HG03103 (cell line): ENCODE results near the gene ADGRG6.
"Not testable (repeated sequence)": the region's sequence is repeated elsewhere in the genome, so short reads cannot be mapped to it uniquely, and the experiment has no call there.

Experiments used
- ATAC-seq: cut with Tn5 transposase; IDR thresholded peaks from one replicate; pipeline ENCODE4 v1.9.1; 2021; ENCODE audit warnings: low read depth; ENCODE audit not compliant: unreplicated experiment

ADGRG6 gene

DNA sequence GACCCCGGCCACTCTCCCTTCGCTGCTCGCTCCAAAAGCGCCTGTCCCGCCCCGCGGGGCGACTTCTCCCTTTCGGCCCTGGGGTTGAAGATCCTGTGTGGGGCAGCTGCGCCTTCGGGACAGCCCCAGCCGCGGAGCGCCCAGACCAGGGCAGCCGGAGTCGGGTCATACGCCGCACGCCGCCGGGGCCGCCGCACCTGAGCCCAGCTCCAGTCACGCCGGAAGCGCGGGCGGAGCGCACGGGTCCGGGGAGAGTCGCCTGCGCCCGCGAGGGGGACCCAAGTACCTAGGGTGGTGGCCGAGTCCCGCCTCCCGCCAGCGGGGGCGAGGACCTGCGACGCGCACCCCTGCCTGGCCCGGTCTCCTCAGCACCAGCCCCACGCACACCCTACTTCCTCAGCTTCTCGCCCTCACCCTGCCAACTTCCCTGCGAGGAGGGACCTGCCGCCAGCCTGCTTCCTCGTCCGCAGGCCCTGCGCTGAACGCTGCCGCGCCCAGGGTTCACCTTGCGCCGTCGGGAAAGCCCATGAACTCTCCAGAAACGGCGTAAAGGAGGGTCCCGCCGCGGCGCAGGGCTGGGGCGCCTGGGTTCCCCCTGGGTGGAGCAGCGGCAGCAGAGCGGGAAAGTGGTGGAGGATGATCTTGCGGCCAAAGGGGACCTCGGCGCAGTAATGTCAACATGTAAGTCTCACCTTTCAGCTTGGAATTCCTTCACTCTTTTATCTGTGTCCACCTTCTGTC is at the start of gene ADGRG6:
ADGRG6 (plus strand) TSS at position 357 of the 741 bp plus-strand sequence; CDS start at position 680, 323 bp downstream.
- ATAC-seq = peak; percentile 73

DNA sequence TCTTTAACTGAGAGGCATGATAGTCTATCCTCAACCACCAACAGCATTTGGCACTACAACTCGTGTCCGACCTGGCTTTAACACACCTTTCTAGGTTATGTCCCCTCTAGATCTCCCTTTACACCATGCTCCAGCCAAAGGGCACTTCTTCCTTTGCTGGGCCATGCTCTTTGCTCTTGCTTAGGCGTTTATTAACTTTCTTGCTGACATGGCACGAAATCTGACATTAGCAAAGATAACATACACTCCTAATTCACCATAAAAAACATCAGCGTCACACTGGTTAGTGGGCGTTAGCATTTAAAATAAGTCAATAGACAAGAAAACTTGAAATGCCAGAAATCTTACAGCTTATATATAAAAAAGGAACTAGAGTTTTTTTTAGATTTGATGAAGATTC is 47.3 kb upstream of the ADGRG6 start:
- ATAC-seq = no peak

DNA sequence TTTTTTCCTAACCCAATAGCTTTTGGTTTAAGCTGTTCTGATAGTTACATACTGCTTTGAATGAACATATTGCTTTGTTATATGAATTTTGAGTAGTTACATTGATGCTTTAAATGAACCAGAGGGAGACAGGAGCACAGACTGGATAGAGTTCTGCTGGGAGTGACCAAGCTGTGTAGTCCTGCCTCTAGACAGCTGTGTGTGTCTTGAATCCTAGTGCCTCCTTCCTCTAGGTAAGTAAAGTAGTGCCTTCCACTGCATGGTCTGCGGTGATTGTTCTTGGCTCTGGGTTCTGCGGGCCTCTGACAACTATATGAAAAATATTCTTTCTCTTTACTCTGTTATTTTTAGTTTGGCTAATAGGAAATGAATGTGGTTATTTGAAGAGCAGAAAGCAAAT is 46.0 kb upstream of the ADGRG6 start:
- no peak for ATAC-seq

DNA sequence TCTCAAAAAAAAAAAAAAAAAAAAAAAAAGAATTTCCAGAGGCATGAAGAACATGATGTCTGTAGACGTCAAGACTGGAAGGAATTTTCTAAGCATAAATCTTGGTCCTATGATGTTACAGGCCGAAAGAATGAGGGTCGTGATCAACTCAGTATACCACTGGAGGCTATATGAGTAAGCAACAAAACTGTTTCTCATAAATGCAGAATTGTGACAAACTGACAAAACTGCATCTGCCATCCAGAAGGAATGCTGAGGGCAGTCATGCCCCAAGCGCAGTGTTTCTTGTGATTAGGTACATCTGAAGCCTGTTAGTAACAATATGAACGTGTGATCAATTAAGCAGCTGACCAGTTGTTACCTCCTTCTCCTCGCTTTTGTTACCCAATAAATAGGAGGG is 43.5 kb upstream of the ADGRG6 start:
- ATAC-seq = no peak

DNA sequence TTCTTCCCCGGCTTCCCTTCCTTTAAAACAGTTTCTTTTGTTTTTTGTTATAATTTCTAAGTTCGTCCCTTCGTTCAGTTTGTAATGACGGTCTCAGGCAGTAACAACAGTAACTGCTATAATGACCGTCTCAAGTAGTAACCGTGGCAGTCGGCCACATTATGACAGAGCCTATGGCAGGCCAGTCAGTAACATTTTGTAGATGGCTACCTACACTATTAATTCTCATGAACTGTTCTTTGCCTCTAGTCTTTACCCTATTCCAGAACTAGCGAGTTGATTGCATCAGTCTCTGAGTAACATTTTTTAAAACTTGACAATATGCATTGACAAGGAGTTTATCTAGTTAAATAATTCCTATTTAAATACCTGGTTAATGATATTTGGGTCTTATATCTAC is 43.0 kb upstream of the ADGRG6 start:
- no peak for ATAC-seq

DNA sequence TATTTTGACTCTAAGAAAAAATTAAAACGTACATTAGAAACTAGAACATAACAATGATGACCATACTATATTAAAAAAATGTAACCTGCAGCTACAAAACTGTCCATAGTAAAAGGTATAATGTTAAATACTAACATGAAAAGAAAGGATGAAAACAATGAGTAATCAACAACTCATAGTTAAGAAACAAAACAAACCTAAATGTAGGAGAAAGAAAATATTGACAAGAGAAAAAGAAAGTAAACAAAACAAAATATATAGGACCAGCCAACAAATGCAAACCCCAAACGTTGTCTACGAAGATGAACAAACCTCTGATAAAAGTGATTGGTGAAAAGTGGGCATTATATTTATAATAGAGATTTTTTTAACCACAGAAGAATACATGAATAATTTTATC is 41.1 kb upstream of the ADGRG6 start:
- no peak for ATAC-seq

DNA sequence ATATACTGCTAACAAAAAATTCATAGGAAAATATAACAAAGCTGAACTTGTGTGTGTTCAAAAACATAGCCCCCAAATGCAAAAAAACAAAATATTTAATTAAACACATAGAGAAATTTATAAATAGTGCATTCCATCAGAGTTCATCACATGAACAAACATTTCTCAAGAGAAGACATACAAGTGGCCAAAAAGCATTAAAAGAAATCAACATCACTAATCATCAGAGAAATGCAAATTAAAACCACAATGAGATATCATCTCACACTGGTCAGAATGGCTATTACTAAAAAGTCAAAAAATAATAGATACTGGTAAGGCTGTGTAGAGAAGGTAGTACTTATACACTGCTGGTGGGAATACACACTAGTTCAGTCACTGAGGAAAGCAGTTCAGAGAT is 39.6 kb upstream of the ADGRG6 start:
- ATAC-seq = no peak

DNA sequence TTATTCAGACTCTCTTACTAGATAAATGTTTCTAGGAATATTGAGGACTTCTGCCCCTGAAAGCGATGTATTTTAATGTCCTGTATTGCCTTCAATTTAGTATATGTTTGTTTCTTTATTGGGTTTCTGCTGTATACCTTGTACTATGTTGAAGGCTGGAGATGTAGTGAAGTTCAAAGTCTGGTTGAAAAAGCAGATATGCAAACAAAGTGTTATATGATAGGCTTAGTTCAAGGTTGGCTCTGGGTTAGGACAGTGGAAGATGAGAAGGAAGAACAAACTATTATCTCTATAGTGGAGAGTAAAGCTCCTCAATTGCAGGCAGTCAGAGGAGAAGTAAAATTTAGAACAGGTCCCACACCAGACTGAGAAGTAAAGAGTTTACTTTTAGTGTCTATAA is 36.3 kb upstream of the ADGRG6 start:
- ATAC-seq = no peak

DNA sequence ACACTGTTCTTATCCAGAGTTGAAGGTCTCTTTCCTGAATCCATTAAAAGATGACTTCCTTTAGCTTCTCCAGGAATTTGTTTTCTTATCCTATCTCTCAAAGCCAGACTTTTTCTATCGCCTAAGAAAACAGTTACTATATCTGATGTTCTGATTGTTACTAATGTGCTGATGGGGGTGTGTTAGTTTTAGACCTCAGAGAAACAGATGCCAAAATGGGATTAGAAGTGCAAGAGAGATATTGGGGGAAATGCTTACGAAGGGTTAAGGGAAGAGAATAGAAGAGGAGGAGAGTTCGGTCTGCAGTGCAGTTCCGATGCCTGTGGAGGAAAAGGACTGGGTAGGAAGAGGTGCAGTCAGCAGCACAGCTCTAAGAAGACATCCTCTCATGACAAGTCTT is 35.7 kb upstream of the ADGRG6 start:
- no peak for ATAC-seq

DNA sequence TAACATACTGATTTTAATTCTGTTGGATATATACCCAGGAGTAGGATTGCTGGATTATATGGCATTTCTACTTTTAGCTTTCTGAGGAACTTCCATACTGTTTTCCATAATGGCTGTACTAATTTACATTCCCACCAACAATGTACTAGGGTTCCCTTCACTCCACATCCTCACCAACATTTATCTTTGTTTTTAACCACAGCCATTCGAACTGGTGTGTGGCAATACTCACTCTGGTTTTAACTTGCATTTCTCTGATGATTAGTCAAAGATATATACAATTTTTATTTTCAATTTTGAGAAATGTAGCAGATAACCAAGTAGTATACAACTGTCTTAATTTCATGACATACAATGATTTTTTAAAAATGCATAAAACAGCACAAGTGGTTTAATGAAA is 30.3 kb upstream of the ADGRG6 start:
- ATAC-seq = no peak

DNA sequence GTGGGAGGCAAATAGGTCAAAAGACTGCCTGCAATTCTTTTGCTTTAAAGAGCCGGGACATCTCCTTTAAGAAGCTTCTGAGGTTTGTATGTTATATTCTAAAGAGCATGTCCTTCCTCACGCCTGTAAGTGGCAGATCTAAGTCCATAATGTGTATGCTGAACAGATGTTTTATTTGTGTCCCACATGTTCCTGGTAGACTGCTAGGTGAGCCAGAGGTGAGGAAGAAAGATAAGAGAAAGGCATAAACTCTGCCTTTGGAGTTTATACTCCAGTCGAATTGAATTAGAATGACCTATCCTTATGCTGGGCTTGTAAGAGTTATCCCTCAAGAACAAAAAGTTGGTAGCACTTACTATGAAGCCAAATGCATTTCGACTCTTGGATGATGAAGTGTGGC is 27.2 kb upstream of the ADGRG6 start:
- no peak for ATAC-seq

DNA sequence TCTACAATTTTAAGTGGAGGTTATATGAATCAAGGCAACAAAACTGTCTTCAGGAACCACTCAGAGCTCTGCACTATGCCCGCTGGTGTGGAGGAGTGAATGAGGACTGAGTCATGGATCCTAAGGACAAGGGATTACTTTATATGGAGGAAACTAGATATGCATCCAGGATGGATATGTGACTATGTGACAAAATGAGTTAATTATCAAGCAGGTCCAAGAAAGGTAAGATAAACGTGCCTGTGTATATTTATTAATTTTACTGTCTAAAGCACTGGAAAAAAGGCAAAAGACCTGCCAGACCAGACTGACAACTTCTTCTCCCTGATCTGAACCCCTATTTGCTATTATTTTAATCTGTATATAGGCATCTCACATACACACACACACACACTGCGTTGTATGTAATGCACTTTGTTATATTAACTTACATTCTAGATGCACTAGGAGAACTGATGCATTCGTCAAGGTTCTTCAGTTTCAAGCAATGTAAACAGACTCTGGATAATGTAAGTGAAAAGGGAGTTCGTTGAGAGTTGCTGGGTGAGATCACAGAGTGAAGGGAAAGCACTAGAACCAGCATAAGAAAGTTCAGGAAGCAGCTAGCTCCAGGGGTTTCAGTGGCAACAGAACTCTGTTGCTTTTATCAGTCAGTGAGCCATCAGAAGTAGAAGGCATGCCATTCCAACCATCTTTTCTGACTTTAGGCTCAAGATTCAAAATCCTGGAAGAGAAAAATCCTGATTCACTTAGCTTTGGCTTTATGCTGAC is 26.4 kb upstream of the ADGRG6 start:
- no peak for ATAC-seq

DNA sequence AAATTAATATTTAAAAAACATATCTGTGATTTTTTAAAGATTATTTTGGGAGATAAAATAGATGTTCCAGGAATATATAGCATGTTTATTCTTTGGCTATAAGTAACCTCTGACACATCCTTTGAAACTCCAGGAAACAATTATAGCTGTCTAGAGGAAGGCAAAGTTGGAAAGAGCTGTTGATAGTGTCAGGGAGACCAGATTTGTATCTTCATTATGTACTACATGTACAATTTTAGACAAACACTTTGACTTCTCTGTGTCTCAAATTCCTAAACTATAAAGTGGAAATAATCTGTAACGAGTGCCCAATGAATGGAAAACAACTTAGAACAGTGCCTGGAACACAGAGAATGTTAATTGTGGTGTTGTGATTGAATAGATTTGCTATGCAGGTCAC is 25.6 kb upstream of the ADGRG6 start:
- ATAC-seq = no peak

DNA sequence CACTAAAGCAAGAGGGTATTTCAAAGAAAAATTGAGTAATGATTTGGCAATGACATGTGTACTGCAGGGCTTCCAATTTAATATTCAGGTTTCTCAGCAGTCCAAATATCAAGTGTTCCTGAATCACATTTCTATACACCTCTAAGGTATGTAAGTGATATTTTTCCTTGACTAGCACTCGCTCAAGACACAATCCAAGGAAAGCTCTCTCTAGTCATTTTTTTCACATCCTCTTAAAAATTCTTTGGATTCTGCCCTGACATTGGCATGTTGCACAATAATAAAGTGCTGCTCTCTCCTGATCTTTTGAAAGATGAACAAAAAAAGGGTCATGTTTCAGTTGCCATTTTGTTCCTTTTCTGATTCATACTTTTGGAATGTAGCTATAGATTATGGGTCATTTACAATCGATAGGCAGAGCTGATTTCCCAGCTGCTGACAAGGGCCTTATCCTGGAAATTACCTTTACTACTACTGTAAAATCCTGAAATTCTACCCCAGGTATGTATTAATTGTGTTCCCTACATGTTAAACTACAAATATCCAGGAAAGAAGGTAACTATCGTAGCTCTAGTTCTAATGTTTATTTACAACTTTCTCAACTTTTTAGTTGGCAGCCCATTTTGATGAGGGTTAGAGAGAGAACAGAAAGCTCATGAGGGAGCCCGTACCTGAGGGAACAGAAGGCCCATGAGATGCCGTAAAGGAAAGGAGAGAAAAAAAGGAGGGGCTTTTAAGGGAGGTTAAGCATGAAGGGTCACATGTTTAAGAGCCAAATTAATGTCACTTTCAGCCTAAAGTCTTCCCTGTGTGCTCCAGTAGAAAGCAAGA is 22.2 kb upstream of the ADGRG6 start:
- ATAC-seq = no peak

DNA sequence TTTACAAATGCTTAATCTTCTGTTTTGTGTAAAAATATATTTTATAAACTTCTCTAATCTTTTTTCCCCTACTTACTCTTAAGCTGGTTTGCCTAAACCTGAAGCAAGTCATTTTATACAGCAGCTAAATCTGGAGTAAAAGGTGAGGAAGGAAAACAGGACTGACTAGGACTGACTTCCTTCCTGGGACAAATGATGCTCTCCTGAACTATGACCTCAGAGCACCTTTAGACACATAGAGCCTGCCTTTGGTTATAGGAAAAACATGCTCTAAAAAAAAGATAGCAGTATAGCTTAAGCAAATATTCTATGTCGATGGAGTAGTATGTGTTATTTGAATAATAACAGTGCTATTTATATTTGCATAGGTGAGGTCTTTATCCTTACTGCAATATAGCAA is 21.5 kb upstream of the ADGRG6 start:
- ATAC-seq = no peak

DNA sequence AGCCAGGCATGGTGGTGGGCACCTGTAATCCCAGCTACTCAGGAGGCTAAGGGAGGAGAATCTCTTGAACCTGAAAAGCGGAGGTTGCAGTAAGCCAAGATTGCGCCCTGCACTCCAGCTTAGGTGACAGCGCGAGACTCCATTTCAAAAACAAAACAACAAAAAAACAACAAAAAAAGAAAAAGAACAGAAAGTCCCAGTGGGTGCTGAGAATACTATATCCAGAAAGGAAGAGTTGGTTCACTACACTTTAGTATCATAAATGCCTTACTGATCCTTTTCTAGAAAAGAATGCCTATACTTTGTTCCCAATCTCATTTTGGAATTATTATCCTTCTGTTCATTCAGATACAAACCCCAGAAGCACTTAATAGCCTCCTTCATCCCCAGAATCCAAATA is 20.9 kb upstream of the ADGRG6 start:
- ATAC-seq = no peak

DNA sequence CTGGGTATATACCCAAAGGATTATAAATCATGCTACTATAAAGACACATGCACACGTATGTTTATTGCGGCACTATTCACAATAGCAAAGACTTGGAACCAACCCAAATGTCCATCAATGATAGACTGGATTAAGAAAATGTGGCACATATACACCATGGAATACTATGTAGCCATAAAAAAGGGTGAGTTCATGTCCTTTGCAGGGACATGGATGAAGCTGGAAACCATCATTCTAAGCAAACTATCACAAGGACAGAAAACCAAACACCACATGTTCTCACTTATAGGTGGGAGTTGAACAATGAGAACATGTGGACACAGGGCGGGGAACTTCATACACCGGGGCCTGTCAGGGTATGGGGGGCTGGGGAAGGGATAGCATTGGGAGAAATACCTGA is 18.7 kb upstream of the ADGRG6 start:
- ATAC-seq = not testable (repeated sequence)

DNA sequence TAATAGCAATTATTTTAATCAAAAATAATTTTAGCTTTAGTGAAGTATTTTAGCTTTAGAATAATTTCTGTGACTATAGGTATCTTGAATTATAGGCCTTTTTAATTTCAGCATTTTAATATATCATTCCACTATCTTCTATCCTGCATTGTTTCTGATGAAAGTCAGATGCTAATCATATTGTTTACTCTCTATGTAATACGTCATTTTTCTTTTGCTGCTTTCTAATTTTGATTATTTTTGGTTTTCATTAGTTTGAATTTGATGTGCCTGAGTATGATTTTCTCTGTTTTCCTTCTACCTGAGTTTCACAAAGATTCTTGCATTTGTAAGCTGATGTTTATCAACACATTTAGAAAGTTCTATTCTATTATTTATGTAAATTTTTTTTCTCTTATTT is 17.4 kb upstream of the ADGRG6 start:
- ATAC-seq = no peak

DNA sequence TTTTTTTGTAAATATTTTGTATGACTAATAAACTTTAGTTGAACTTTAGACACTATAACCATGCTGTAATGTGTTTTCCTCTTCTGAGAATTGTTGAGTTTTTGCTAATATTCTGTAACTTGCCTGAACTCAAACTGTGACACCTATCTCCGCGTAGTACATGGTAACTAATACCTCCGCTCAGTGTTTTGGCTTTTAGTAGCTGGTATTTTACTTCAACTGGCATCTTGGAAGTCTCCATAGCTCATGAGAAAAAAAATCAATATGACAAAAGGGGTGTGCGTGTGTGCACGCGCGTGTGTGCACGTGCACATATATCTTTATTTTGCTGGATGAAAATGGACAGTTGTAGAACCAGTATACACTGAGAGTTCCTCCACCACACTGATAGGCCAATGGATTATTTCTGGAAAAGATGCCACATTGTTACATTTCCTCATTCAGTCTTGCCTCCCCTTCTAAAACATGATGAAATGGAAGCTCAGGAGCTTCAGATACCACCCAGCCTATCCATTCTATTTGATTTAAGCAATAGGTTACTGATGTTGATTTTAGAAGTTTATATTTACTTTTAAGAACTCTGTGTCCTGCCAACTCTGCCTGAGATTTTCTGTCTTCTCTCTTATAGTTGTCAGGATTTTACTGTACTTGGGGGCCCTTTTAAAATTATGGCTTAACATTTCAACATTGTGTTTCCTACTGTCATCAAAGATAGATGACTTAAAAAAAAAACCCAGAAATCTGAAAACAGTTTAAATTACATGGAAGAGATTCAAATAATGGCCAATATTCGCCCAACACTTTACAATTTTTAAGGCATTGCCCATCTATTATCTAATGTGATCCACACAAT is 16.3 kb upstream of the ADGRG6 start:
- ATAC-seq = no peak

DNA sequence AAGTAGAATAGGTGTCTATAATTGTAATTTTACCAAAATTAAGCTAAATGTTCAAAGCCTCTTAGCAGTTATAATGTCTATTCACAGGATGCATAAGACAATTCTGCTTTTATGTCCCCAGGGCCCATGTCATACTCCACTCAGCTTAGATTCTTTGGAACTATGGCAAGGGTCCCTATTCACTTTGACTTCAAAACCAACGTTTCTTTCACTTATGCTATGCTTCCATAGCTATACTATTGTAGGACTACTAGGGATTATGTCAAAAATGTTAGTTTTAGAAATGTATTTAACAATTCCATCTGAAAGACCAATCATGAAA is 15.8 kb upstream of the ADGRG6 start:
- no peak for ATAC-seq

DNA sequence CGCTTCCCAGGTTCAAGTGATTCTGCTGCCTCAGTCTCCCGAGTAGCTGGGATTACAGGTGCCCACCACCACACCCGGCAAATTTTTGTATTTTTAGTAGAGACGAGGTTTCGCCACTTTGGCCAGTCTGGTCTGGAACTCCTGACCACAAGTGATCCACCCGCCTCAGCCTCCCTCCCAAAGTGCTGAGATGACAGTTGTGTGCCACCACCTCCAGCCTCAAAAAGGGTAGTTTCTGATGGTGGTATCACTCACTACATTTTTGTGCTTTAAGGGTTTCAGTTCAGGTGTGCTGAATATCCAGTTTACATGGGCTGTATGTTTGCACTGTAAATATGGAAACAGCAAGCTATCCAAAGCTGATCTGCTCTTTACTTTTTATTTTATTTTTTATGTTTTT is 12.1 kb upstream of the ADGRG6 start:
- no peak for ATAC-seq
